Hematopoietic multipotent progenitor cell treated with erythropoietin and hydrocortisone succinate and interleukin-3 and kit ligand, for 6 days (in vitro differentiated cells): ENCODE data around the gene NOLC1.
A peak's percentile ranks its signal among the peaks of the same experiment; 100 is the strongest.
"Not testable (repeated sequence)": the region's sequence is repeated elsewhere in the genome, so short reads cannot be mapped to it uniquely, and the experiment has no call there.

Source experiments
- DNase-seq: peaks from one replicate; pipeline ENCODE4 v3.0.0-alpha.2; 2015

NOLC1 gene

GRCh38 chr10:102157224-102157623 is 5.0 kb downstream of the NOLC1 start:
- DNase-seq: no peak

GRCh38 chr10:102159051-102159597 is 6.9 kb downstream of the NOLC1 start:
- no peak for DNase-seq

- DNase-seq: no peak
Observed at GRCh38 chr10:102159831-102160230, 7.6 kb downstream of the NOLC1 start.

GRCh38 chr10:102163342-102163989 is 11.3 kb downstream of the NOLC1 start:
- DNase-seq: peak; percentile 18

GRCh38 chr10:102167861-102168260 is 15.7 kb downstream of the NOLC1 start:
- no peak for DNase-seq

GRCh38 chr10:102170602-102171001 is 18.4 kb downstream of the NOLC1 start:
- DNase-seq: no peak

- no peak for DNase-seq
Observed at GRCh38 chr10:102172288-102172687, 20.1 kb downstream of the NOLC1 start.

GRCh38 chr10:102175415-102175814 is 23.2 kb downstream of the NOLC1 start:
- no peak for DNase-seq

GRCh38 chr10:102184606-102185005 is 32.4 kb downstream of the NOLC1 start:
- no peak for DNase-seq

GRCh38 chr10:102185272-102185671 is 33.1 kb downstream of the NOLC1 start:
- DNase-seq: no peak

- no peak for DNase-seq
Observed at GRCh38 chr10:102185811-102186527, 33.8 kb downstream of the NOLC1 start.

- no peak for DNase-seq
Observed at GRCh38 chr10:102188298-102188940, 36.2 kb downstream of the NOLC1 start.

GRCh38 chr10:102188941-102189898 is 37.0 kb downstream of the NOLC1 start:
- not testable (repeated sequence) for DNase-seq

- no peak for DNase-seq
Observed at GRCh38 chr10:102191956-102192355, 39.8 kb downstream of the NOLC1 start.

- no peak for DNase-seq
Observed at GRCh38 chr10:102195296-102195870, 43.2 kb downstream of the NOLC1 start.

GRCh38 chr10:102196893-102197292 is 44.7 kb downstream of the NOLC1 start:
- DNase-seq: no peak

- DNase-seq: no peak
Observed at GRCh38 chr10:102198027-102198426, 45.8 kb downstream of the NOLC1 start.

- no peak for DNase-seq
Observed at GRCh38 chr10:102200751-102201640, 48.8 kb downstream of the NOLC1 start.

- DNase-seq: no peak
Observed at GRCh38 chr10:102202386-102202785, 50.2 kb downstream of the NOLC1 start.

GRCh38 chr10:102208311-102209035 is 56.3 kb downstream of the NOLC1 start:
- no peak for DNase-seq
